Kidney tubule cell (primary cell): Measurements from ENCODE around the gene DYRK4.
A peak's percentile ranks its signal among the peaks of the same experiment; 100 is the strongest.

Source experiments
- DNase-seq: peaks from one replicate; pipeline ENCODE4 v3.0.0-alpha.2; 2018; ENCODE audit warnings: low spot score

Gene DYRK4

GRCh38 chr12:4563336-4563735, 1.3 kb downstream of the DYRK4 start:
- no peak for DNase-seq

- DNase-seq, result no peak
Observed at GRCh38 chr12:4564818-4565217, 2.8 kb downstream of the DYRK4 start.

GRCh38 chr12:4566474-4566873, 4.5 kb downstream of the DYRK4 start:
- no peak for DNase-seq

GRCh38 chr12:4567073-4567881, 5.3 kb downstream of the DYRK4 start:
- DNase-seq, result no peak

- no peak for DNase-seq
Observed at GRCh38 chr12:4569261-4569660, 7.3 kb downstream of the DYRK4 start.

- DNase-seq, result no peak
Observed at GRCh38 chr12:4572680-4573079, 10.7 kb downstream of the DYRK4 start.

- DNase-seq, result peak; percentile 51
Observed at GRCh38 chr12:4579305-4580102, 17.5 kb downstream of the DYRK4 start.

GRCh38 chr12:4580281-4580688, 18.3 kb downstream of the DYRK4 start:
- no peak for DNase-seq

GRCh38 chr12:4584281-4584680, 22.3 kb downstream of the DYRK4 start:
- DNase-seq, result no peak

GRCh38 chr12:4584896-4585295, 22.9 kb downstream of the DYRK4 start:
- no peak for DNase-seq

GRCh38 chr12:4586500-4586899, 24.5 kb downstream of the DYRK4 start:
- DNase-seq, result no peak

- no peak for DNase-seq
Observed at GRCh38 chr12:4587108-4587507, 25.1 kb downstream of the DYRK4 start.

GRCh38 chr12:4588916-4589315, 26.9 kb downstream of the DYRK4 start:
- no peak for DNase-seq

GRCh38 chr12:4589941-4590340, 27.9 kb downstream of the DYRK4 start:
- no peak for DNase-seq

GRCh38 chr12:4591180-4591687, 29.2 kb downstream of the DYRK4 start:
- no peak for DNase-seq

GRCh38 chr12:4595881-4596280, 33.9 kb downstream of the DYRK4 start:
- DNase-seq, result no peak

GRCh38 chr12:4603421-4603820, 41.4 kb downstream of the DYRK4 start:
- no peak for DNase-seq

- DNase-seq, result no peak
Observed at GRCh38 chr12:4603946-4604345, 41.9 kb downstream of the DYRK4 start.

- peak; percentile 89 for DNase-seq
Observed at GRCh38 chr12:4604684-4605193, 42.7 kb downstream of the DYRK4 start.

GRCh38 chr12:4607056-4607455, 45.0 kb downstream of the DYRK4 start:
- no peak for DNase-seq

GRCh38 chr12:4609071-4609470, 47.1 kb downstream of the DYRK4 start:
- DNase-seq, result no peak

GRCh38 chr12:4610481-4610880, 48.5 kb downstream of the DYRK4 start:
- DNase-seq, result no peak

GRCh38 chr12:4615667-4616066, 53.7 kb downstream of the DYRK4 start:
- DNase-seq, result no peak
